Activated CD4-positive, alpha-beta T cell treated with anti-CD3 and anti-CD28 coated beads for 24 hours (primary cell): Measurements from ENCODE around the gene ZNF652.
"Not testable (repeated sequence)": the region's sequence is repeated elsewhere in the genome, so short reads cannot be mapped to it uniquely, and the experiment has no call there.

Source experiments
- DNase-seq, 2 donors: peaks; one replicate each; pipeline ENCODE4 v3.0.0-alpha.2; 2020; ENCODE audit warnings: low read depth in 2 of 2

The ZNF652 gene

GRCh38 chr17:49315551-49316257 is 46.3 kb downstream of the ZNF652 start:
- DNase-seq: peak; percentile 56 to 60

- no peak for DNase-seq
Measured at GRCh38 chr17:49312722-49313121, 49.3 kb downstream of the ZNF652 start.

DNA sequence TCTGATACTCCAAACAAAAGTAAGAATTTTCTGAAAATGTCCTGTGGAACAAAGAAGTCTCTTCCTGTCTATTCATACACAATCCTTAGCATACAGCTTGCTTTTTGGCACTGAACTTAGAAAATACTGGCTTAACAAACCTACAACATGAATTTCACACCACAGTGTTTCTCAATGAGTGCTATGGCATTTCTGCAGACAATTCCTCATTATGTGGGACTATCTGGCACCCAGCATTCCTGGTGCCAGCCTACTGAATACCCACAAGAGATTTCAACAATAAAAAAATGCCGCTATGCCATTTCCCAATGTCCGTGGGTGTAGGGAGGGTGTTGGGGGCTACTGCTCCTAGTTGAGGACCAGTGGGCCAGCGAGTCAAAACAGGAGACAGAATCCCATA is 62.1 kb downstream of the ZNF652 start:
- no peak for DNase-seq

- no peak for DNase-seq
Measured at GRCh38 chr17:49298371-49298976, 63.6 kb downstream of the ZNF652 start.

DNA sequence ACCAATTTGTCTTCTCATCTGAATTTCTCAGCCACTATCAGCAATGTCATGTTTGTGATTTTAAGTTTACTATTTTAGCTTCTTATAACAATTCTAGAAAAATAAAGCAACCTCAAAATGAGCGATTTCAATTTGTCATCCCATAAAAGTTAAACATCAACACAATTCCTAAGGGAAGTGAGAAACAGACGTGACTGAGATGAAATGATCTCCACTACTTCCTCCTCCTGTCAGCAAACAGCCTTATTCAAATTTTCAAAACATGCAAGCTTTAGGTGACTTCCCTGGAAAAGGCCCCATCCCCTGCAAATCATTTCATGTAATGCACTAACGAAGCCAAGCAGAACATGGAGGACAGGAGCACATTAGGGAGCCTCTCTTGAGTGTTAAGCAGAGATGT is 64.9 kb downstream of the ZNF652 start:
- DNase-seq: no peak

DNA sequence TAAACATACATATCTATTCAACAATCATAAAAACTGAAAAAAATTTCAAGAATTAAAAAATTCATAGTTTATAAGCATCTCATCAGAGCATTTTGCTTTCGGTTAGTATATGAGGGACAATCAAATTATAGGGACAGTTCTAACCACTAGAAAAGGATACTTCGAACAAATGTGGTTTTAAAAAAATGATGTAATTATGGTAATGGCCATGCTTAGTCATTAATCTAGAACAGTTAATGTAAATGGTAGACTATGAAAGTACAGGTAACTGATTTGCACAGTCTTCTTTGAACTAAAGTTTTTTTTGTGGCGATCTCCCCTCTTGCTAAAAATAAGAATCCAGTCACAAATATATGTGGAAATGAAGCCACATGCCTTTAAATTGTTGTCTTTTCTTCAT is 67.9 kb downstream of the ZNF652 start:
- DNase-seq: no peak

DNA sequence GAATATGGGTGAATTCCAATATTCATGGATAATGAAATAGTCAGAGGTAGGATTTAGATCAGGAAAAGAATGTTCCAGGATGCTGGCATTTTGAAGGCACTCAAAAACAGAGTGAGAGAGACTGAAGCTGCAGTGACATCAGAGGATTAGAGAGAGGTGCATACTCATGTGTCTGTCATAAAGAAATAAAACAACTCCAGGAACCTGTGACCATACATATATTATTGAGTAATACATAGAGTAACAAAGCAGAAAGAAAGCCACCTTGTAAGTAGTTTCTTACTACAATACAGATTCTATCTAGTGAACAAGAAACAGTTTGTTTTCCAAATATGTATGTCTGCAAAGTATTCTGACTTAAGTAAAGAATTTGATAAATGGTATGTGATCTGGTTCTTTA is 69.1 kb downstream of the ZNF652 start:
- no peak for DNase-seq

- no peak for DNase-seq
Measured at GRCh38 chr17:49291929-49292328, 70.1 kb downstream of the ZNF652 start.

DNA sequence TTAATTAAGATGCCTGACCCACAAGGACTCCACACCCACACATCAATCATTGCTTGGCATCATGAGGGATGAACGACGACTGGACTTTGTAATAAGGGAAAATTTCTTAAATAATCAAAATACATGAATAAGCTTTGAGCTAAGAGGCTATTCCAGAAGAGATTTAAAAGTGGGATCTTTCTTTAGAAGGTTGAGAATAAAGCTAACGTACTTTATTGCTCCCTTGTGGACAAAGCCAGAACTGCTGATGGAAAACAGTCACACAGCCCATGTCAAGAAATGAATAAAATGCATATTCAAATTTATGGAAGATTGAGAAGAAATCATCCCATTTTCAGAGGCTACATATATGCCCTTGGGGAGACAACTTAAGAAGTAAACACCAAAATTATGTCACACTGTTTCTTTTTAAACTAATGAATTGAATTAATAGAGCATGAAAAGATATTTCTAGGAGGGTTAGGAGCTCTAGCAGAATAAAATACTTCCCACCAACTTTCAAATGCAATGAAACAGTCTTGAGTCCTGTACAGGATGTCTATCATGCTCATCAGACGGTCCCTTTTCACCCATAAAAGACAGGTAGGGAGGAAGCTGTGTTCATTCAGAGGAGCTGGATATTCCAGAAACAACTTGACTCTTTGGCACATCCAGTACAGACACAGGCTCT is 71.2 kb downstream of the ZNF652 start:
- DNase-seq: peak in 1 of 2 donors; percentile 3

GRCh38 chr17:49288388-49288787 is 73.7 kb downstream of the ZNF652 start:
- no peak for DNase-seq

DNA sequence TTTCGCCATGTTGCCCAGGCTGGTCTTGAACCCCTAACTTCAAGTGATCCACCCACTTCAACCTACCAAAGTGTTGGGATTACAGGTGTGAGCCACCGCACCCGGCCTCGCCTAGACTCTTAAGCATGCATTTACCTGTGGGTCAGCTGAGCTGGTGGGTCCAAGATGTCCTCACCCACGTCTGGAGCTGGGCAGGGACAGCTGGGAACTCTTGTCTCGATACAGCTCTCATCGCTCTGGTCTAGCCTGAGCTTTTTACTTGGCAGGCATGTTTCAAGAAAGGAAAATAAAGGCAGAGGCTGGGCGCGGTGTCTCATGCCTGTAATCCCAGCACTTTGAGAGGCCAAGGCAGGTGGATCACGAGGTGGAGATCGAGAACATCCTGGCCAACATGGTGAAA is 74.6 kb downstream of the ZNF652 start:
- DNase-seq: no peak

DNA sequence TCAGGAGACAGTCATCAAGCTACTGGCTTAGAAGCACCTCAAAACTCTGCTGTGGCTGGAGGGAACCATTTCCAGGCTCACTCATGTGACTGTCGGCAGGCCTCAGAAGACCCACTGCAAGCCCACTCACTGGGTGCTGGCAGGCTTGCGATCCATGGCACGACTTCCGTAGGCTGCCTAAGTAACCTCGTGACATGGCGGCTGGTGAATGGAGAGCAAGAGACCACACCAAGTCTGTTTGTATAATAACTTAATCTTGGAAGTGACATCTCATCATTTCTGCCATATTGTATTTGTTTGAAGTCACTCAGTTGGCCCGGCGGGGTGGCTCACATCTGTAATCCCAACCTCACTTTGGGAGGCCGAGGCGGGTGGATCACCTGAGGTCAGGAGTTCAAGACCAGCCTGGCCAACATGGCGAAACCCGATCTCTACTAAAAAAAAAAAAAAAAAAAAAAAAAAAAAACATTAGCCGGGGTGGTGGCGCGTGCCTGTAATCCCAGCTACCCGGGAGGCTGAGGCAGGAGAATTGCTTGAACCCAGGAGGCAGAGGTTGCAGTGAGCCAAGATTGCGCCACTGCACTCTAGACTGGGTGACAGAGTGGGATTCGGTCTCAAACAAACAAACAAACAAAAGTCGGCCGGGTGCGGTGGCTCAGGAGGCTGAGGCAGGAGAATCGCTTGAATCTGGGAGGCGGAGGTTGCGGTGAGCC is 75.6 kb downstream of the ZNF652 start:
- DNase-seq: not testable (repeated sequence)

DNA sequence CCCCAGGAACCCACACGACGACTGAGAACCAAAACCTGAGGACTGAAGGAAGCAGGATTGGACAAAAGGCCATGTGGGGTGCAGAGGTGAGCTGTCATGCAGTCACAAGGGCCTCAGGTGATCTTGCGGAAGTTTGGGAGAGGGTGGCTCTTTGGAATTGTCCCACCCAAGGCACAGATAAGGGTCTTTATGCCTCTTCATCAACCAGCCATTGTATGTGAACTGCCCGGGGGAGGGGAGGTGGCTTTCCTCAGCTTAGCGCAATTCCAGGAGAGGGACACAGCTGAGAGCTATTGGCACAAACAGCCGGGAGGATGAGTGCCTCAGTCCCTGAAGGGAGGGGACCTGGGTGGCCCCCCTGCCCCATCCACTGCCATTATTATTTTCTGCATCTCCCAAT is 76.3 kb downstream of the ZNF652 start:
- no peak for DNase-seq

DNA sequence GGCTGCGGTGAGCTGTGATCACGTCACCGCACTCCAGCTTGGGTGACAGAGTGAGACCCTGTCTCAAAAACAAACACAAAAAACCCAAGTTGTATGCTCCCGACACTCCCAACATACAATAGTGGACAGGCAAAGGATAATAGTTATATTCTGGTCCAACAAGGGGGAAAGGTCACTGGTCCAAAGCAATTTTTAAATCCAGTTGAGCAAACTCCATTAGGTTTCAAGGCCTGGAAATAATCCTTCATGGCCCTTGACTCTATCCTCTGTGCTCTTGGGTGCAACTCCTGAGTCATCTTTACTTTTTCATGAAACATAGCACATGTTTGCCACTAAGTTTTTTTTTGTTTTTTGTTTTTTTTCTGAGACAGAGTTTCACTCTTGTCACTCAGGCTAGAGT is 81.1 kb downstream of the ZNF652 start:
- DNase-seq: no peak

DNA sequence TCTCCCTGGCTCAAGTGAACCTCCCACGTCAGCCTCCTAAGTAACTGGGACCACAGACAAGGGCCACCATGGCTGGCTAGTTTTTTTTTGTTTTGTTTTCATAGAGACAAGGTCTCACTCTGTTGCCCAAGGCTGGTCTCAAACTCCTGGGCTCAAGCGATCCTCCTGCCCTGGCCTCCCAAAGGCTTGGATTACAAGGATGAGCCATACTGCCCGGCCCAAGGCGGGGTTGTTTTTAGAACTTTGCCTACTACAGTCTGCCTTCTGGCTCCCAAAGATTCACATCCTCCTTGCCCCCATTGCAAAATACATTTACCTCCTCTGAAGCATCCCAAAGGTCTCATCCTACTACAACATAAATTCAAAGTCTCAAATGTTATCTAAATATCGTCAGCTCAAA is 82.0 kb downstream of the ZNF652 start:
- DNase-seq: no peak

GRCh38 chr17:49279263-49280015 is 82.6 kb downstream of the ZNF652 start:
- not testable (repeated sequence) for DNase-seq

GRCh38 chr17:49278076-49278475 is 84.0 kb downstream of the ZNF652 start:
- no peak for DNase-seq

DNA sequence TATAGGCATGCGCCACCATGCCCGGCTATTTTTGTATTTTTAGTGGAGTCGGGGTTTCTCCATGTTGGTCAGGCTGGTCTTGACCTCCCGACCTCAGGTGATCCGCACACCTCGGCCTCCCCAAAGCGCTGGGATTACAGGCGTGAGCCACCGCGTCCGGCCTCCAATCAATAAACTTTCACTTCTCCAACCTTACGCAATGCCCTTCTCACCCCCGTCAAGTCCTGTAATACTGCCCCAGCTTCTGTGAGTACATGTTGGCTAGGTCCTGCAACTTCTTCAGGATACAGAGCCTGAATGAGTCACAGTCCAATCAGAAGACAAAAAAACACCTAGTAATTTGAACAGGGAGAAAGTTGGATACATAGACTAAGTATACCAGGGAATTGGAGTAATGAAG is 84.4 kb downstream of the ZNF652 start:
- DNase-seq: no peak

GRCh38 chr17:49275981-49276380 is 86.1 kb downstream of the ZNF652 start:
- DNase-seq: not testable (repeated sequence)

DNA sequence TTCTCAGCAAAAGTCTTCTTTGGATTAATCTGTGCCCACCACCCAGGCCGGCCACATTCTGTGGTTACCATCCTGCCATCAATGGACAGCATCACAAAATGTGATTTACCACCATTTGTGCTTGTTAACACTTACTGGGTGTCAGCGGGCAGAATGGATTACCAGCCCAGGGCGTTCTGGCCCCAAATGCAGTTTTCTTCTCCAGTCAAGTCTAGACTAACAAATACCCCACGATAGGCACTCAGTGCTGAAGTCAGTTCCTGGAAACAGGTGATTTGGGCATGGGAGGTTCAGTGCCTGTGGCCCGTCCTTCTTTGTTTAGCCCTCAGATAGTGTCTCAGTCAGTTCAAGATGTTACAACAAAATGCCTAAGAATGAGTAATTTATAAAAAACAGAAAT is 92.7 kb downstream of the ZNF652 start:
- no peak for DNase-seq

- DNase-seq: no peak
Measured at GRCh38 chr17:49267912-49268311, 94.1 kb downstream of the ZNF652 start.

- DNase-seq: no peak
Measured at GRCh38 chr17:49266233-49266632, 95.8 kb downstream of the ZNF652 start.
